Aorta (tissue), 5 donors: ENCODE results near the gene GRB10. TPM values are rescaled to one million over a fixed set of nuclear protein-coding genes. Genes with fewer than 3 reads are reported as not detected.

Source experiments
- ATAC-seq: fragments of 200-7000 bp; cut with Tn5 transposase; one replicate; pipeline ENCODE4 v1.9.1; 2022; ENCODE audit warnings: moderate library complexity; ENCODE audit not compliant: low FRiP score
- DNase-seq, 2 donors: peaks; one replicate each; pipeline ENCODE4 v3.0.0-alpha.2; 2020
- H3K27ac ChIP-seq, 2 donors: one replicate each; pipeline ENCODE4 v1.5.1; 2013; ENCODE audit warnings: low read length in 2 of 2, mild to moderate bottlenecking in 2 of 2, moderate library complexity in 2 of 2, control low read depth in 1 of 2, inconsistent platforms in 1 of 2, low read depth in 1 of 2
- H3K27me3 ChIP-seq, 2 donors: one replicate each; pipeline ENCODE4 v1.6.1; 2013; ENCODE audit warnings: control low read depth in 1 of 2, low read length in 1 of 2, mild to moderate bottlenecking in 1 of 2, moderate library complexity in 1 of 2; ENCODE audit not compliant: insufficient read depth in 2 of 2, control insufficient read depth in 1 of 2
- H3K36me3 ChIP-seq, 2 donors: one replicate each; pipeline ENCODE4 v1.6.1; 2013; ENCODE audit warnings: control low read depth in 1 of 2, low read length in 1 of 2, mild to moderate bottlenecking in 1 of 2; ENCODE audit not compliant: insufficient read depth in 2 of 2, control insufficient read depth in 1 of 2
- H3K4me1 ChIP-seq, 2 donors: one replicate each; pipeline ENCODE4 v1.6.1; 2013; ENCODE audit warnings: low read length in 2 of 2, control low read depth in 1 of 2, mild to moderate bottlenecking in 1 of 2, moderate library complexity in 1 of 2; ENCODE audit not compliant: insufficient read depth in 2 of 2, control insufficient read depth in 1 of 2
- H3K4me3 ChIP-seq, 2 donors: one replicate each; pipeline ENCODE4 v1.5.1; 2013; ENCODE audit warnings: low read length in 2 of 2, control low read depth in 1 of 2, mild to moderate bottlenecking in 1 of 2
- H3K9me3 ChIP-seq: one replicate; pipeline ENCODE4 v1.6.1; 2013; ENCODE audit warnings: mild to moderate bottlenecking, low read length; ENCODE audit not compliant: control insufficient read depth
- WGBS, 2 donors: extraction: QIAGEN DNeasy Blood & Tissue Kit; methylation state at CpG; one replicate each; pipeline ENCODE4 v1.1.7; 2013; 5-methylcytosine and 5-hydroxymethylcytosine counted together
- intact Hi-C, 2 donors: fragments of 100-400 bp; cut with DNase I; formaldehyde crosslinking; loops; one replicate each; pipeline versions ENCODE4 v1.14.2 to v1.15.0; 2022
- polyA plus RNA-seq, 2 donors: library from polyadenylated mRNA; stranded (reverse); fragments of 200-250 nt; gene quantifications; one replicate each; pipeline ENCODE4 v1.2.3, GENCODE V29; 2013
- total RNA-seq, 2 donors: library from RNA; stranded (reverse); fragmentation: NEBNext Ultra II Directional; extraction: Animal tissue kit (Norgen Biotek cat#: 25700); gene quantifications; one replicate each; pipeline ENCODE4 v1.2.1, GENCODE V29; 2021
- donor health status: healthy with polysubstance abuse.
- donor health status: Bipolar disorder and iron deficiency.
- donor health status: DM: no; HTN: no; CAD: no.
- donor health status: DM: no; HTN: no; CAD: no.
- donor health status: DM: yes; HTN: yes; CAD: no.

Gene GRB10
- total and polyA plus RNA-seq, 4 donors: 11.8 to 108 (median 63.8) TPM

DNA sequence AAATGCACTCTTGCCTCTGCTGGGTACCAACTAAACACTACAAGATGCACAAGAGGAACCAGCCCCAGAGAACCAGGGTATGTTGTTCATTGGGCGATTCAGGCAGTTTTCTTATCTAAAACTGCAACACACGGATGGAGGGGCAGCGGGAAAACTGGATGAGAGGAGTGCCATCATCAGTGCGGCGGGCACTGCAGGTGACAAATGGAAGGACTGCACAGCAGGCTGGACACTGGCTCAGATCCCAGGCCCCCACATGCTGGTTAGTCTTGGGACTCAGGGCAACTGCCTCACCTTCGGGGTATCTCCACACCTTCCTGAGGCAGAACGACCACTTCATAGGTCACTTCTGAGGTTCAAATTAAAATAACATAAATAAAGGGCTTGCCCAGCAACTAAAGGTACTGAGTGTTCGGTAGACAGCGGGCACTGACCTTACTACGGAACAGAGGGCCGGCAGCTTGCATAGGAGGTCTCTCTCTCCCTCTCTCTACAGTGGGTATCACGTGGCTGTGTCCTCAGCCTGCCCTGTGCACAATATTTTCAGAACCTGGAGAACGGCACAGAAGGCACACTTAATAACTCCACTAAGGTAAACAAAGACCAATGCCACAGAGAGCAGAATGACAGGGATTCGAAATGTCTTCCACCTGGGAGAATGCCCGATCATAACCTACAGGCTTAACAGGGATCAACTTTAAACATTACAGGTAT is 72.1 kb downstream of the GRB10 start:
- DNase-seq: no peak
- ATAC-seq: no peak
- H3K36me3 ChIP-seq: no peaks in the 10 kb centered on the region
- no peak overlapping the region for H3K27ac ChIP-seq
- 73 to 76% methylated on average over 15 of the region's 15 CpGs for WGBS, 2 donors
- intact Hi-C loops: no loop called here
- no peaks in the 10 kb centered on the region for H3K9me3 ChIP-seq
- H3K27me3 ChIP-seq: no peaks in the 10 kb centered on the region
- H3K4me3 ChIP-seq: no peak overlapping the region
- peaks cover 3 to 4% of the 10 kb centered on the region in 2 donors for H3K4me1 ChIP-seq

DNA sequence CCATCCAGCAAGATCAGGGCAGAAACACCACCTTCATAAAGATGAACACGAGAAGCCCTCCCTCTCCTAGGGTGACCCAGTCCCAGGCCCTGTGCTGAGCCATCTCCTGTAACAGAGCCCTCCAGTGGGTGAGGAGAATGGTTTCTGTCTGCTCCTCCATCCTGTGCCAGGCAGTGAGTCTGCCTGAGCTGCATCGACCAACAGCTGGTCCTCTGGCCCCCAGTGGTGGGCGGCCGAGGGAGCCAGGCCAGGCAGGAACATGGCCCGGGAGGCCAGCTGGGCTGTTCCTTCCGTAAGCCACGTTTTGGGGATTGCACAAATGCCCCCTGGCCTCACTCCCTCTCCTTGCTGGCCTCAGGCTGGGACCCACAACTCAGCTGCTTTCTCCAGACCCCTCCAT is 73.5 kb downstream of the GRB10 start:
- H3K36me3 ChIP-seq: no peaks in the 10 kb centered on the region
- ATAC-seq (no peak), DNase-seq (no peak)
- no peak overlapping the region for H3K4me3 ChIP-seq
- 63 to 78% methylated on average over 7 of the region's 7 CpGs for WGBS, 2 donors
- no peaks in the 10 kb centered on the region for H3K27me3 ChIP-seq
- H3K9me3 ChIP-seq: no peaks in the 10 kb centered on the region
- no peak overlapping the region for H3K27ac ChIP-seq
- intact Hi-C loops: no loop called here
- peaks cover 3 to 4% of the 10 kb centered on the region in 2 donors for H3K4me1 ChIP-seq

DNA sequence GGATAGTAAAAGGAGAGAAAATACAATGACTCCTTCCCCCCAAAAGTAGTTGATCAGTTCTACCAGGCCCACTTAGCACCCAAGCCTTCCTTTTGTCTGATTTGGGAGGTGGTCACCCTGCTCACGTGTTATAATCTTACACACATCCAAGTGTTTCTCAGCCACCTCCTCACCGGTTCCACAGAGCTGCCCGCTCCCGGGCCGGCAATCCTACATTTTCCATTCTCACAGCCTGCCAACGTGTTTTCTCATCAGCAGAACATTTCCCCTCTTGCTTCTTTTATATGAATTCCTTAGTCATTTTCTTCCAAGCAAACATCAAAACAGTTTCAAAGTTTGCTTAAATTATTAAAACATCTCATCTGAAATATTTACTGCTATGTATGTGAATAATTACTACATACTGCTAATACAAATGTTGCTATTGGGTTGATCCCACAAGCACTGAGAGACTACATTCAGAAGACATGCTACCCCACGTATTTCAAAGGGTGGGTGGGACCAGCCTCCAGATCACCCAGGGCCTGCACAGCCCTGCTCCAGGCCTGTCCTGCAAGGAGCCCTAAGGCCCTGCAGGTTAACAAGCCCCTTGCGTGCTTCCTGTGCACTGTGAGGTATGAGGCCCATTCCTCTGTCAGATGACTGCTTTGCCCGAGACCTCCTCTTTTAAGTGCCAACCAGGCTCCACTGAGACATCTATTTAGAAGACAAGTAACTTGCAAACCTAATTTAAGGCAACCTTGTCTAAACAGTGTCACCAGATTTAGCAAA is 75.3 kb downstream of the GRB10 start:
- DNase-seq (no peak), ATAC-seq (no peak)
- 13 to 22% methylated on average over 9 of the region's 9 CpGs for WGBS, 2 donors
- H3K4me1 ChIP-seq: peaks cover 2 to 3% of the 10 kb centered on the region in 2 donors
- intact Hi-C loops: no loop called here
- no peaks in the 10 kb centered on the region for H3K36me3 ChIP-seq
- H3K27me3 ChIP-seq: no peaks in the 10 kb centered on the region
- H3K4me3 ChIP-seq: no peak overlapping the region
- H3K9me3 ChIP-seq: no peaks in the 10 kb centered on the region
- H3K27ac ChIP-seq: peak overlapping the region; percentile 58 to 65

DNA sequence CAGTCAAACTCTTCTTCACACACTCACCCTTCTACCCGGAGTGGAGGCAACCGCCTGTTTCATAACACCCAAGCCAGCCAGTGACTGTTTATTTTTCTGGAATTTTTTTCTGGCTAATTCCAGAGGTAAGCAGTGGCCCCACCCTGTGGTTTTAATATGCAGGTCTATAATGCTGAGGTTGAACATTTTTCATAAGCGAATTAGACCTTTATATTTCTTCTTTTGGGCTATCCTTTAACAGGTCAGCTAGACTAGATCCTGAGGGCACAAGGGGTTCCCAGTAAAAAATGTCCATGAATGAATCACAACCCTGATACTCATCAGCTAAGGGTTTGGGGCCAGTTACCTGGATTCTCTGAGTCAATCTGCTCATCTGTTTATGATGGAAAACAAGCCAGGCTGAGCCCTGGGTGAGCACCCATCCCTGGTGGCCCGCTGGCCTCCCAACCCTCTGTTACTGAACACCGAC is 76.2 kb downstream of the GRB10 start:
- H3K9me3 ChIP-seq: no peaks in the 10 kb centered on the region
- no peak overlapping the region for H3K27ac ChIP-seq
- H3K4me3 ChIP-seq: no peak overlapping the region
- H3K4me1 ChIP-seq: peaks cover 2 to 3% of the 10 kb centered on the region in 2 donors
- H3K27me3 ChIP-seq: no peaks in the 10 kb centered on the region
- DNase-seq (no peak), ATAC-seq (no peak)
- intact Hi-C loops: no loop called here
- H3K36me3 ChIP-seq: no peaks in the 10 kb centered on the region
- 78 to 79% methylated on average over 5 of the region's 5 CpGs for WGBS, 2 donors

DNA sequence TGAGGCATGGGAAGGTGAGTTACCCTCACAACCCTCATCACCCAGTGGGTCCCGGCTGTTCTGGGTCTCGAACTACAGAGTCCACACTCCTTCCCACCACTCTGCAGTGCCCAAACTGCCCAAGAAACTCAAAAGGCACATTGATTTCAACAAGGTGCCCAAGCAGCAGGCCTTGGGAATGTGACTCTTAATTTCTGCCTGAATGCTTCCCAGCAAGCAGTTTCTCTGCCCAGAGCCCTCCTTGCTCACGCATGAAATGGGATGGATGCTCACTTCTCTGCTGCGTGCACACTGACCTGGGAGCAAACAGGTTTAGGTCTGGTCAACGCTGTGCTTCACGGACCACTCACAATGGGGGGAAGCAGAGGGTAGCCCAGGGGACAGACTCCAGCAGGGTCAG is 77.9 kb downstream of the GRB10 start:
- 97% methylated on average over 6 of the region's 6 CpGs for WGBS, 2 donors
- Histone ChIP-seq H3K4me3 (no peak overlapping the region), H3K36me3 (no peaks in the 10 kb centered on the region), H3K27ac (no peak overlapping the region), H3K27me3 (no peaks in the 10 kb centered on the region), H3K9me3 (no peaks in the 10 kb centered on the region), H3K4me1 (peaks cover 2 to 3% of the 10 kb centered on the region in 2 donors)
- intact Hi-C loops: no loop called here
- ATAC-seq (no peak), DNase-seq (no peak)

DNA sequence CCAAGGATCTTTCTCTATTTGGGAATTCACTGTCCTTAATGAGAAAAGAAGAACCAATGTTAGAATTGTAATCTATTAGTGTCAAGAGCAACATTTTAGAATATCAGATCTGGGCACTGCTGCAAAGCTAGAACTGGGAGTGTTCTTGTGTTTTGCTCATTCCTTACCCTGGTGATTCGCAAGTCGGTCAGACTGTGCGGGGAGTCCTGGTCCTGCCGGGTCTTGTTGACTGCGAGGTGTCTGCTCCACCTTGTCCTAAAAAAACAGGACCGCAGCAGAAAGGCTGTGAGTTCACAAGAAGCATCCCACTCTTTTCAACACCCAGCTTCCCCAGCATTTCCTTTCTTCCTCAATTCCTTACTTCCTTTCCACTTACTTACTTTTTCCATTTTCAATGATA is 79.0 kb downstream of the GRB10 start:
- H3K27ac ChIP-seq: no peak overlapping the region
- no peaks in the 10 kb centered on the region for H3K36me3 ChIP-seq
- no peaks in the 10 kb centered on the region for H3K27me3 ChIP-seq
- H3K4me3 ChIP-seq: no peak overlapping the region
- intact Hi-C loops: no loop called here
- no peaks in the 10 kb centered on the region for H3K9me3 ChIP-seq
- peaks cover 2 to 3% of the 10 kb centered on the region in 2 donors for H3K4me1 ChIP-seq
- no peak for DNase-seq
- ATAC-seq: no peak
- WGBS, 2 donors: 81 to 89% methylated on average over 6 of the region's 6 CpGs

DNA sequence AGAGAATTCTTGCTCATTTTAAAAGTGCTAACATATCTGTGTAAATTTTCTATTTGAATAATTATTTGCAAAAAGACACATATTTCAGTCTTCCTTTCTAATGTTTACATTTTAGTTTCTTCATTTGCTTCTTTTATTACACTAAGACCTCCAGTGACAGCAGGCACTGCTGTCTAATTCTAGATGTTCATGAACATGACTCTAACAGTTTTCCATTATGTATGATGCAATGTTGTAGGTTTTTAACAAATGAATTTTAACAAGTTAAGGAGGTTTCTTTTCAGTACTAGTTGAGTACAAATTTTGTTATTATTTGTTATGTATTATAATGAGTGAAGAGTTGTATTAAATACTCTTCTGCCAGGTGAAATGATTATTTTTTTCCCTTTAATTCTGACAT is 83.6 kb downstream of the GRB10 start:
- Histone ChIP-seq H3K27me3 (no peaks in the 10 kb centered on the region), H3K27ac (no peak overlapping the region), H3K4me1 (peaks cover 0 to 3% of the 10 kb centered on the region in 2 donors), H3K4me3 (no peak overlapping the region), H3K36me3 (no peaks in the 10 kb centered on the region), H3K9me3 (no peaks in the 10 kb centered on the region)
- DNase-seq (no peak), ATAC-seq (no peak)
- intact Hi-C loops: no loop called here

DNA sequence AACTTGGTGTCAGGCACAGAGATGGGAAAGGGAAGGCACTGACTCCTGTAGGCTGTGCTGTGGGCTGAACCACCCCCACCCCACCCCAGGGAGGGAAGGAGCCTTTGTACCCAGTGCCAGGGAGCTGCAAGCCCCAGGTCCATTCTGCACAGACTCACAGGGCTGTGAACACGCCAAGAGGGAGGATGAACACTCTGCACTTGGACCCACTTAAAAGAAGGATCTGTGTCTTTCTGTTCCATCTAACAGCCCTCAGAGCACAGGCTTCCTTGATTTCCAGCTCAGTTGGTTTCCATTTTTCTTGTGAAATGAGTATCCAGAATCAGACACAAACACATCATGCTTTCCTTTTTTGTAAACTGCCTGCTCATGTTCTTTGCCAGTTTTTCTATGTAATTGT is 84.9 kb downstream of the GRB10 start:
- no peak for DNase-seq
- intact Hi-C loops: no loop called here
- Histone ChIP-seq H3K27ac (no peak overlapping the region), H3K9me3 (no peaks in the 10 kb centered on the region), H3K36me3 (no peaks in the 10 kb centered on the region), H3K27me3 (no peaks in the 10 kb centered on the region), H3K4me1 (peaks cover 2 to 3% of the 10 kb centered on the region in 2 donors), H3K4me3 (no peak overlapping the region)
- 50 to 61% methylated on average over 1 of the region's 1 CpG for WGBS, 2 donors
- ATAC-seq: no peak
